GM12873 (cell line): Measurements from ENCODE around the gene SEPTIN11.

Experiments used
- CTCF ChIP-seq: IDR thresholded peaks from 2 replicates; pipeline ENCODE4 v1.5.1; 2012; ENCODE audit warnings: low read depth, mild to moderate bottlenecking, moderate library complexity, low read length, control low read depth; ENCODE audit not compliant: insufficient read depth; ENCODE audit errors: missing control alignments

The SEPTIN11 gene

GRCh38 chr4:76962406-76963130 lies 13.0 kb downstream of the SEPTIN11 start:
- TF ChIP-seq CTCF, result no peak

DNA sequence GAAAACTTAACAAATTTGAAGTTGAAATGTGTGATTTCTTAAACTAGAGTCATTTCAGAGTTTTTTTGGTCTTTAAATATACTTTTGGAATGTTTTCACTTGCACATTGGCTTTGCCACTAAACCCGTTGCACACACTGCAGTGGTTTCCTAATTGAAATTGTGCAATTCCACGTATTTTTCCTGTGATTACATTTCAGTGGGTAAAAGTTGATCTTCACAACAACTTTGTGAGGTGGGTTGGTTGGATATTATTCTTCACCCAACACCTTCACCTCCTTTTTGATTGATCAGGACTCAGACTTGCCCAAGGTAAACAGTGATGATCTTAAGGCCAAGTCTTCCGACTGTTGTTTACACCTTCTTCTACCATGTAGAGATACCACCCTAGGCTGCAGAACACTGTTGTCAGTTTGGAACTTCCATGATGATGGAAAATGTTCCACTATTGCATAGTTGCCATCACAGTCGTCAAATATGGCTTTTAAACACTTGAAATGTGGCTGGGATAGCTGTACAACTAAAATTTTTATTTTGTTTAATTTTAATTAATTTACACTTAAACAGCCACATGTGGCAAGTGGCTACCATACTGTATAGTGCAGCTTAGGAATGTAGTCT lies 13.7 kb downstream of the SEPTIN11 start:
- TF ChIP-seq CTCF, result no peak

- TF ChIP-seq CTCF, result no peak
These were observed 15.2 kb downstream of the SEPTIN11 start for GRCh38 chr4:76964769-76965168.

DNA sequence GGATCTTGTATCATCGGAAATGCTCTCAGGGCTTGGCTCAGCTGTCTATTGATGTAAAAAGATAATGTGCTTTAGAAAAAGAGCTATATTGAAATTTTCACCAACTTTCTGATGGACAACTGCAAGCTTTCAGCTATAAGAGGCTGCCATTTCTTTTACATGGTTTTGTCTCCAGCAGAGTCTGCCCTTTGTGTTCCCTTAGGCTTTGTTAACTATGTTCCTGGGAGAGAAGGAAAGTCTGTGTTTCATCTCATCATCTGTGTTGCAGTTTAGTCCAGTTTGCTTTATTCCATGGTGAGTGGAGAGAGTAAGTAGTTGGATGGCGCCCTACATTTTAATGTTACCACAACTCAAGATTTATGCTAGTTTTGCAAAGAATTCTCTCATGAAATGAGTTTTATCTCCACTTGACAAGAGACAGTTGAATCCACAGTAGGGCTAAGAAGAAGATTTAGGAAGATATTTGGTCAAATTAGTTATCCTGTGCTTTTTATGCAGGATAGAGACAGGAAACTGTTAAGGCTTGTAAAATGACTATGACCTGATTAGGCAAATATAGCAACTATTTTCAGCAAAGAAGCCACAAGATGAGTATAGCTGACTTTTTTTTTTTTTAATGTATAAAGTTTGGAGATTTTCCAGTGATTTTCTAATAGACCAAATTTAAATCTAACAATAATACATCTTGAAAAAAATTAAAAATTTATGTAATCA lies 16.5 kb downstream of the SEPTIN11 start:
- no peak for TF ChIP-seq CTCF

GRCh38 chr4:76968937-76969336 lies 19.4 kb downstream of the SEPTIN11 start:
- no peak for TF ChIP-seq CTCF

GRCh38 chr4:76969495-76969894 lies 19.9 kb downstream of the SEPTIN11 start:
- TF ChIP-seq CTCF, result no peak

- TF ChIP-seq CTCF, result no peak
These were observed 20.5 kb downstream of the SEPTIN11 start for GRCh38 chr4:76969941-76970529.
